ENCODE results near the gene TSHZ3. TPM values are rescaled to one million over a fixed set of nuclear protein-coding genes. Genes with fewer than 3 reads are reported as not detected.

Gene TSHZ3
- total RNA-seq, 1 experiment from 2014 or later = 3.2 TPM

- Histone ChIP-seq H3K18ac (ENCODE audit: insufficient read length, low read depth, low read length) (no peak overlapping the region), H4K8ac (replicated peaks; ENCODE audit: insufficient read length, low read depth, low read length) (no peak overlapping the region), H3K23ac (ENCODE audit: insufficient read length, low read depth, low read length) (no peak overlapping the region), H2BK15ac (ENCODE audit: low read depth, low read length) (no peak overlapping the region), H3K23me2 (ENCODE audit: insufficient read length, low read depth, low read length, poor library complexity, severe bottlenecking) (no peaks in the 10 kb centered on the region), H4K20me1 (ENCODE audit: control insufficient read depth, insufficient read depth, insufficient read length) (no peaks in the 10 kb centered on the region), H3T11ph (ENCODE audit: low read length) (no peak overlapping the region), H4K5ac (ENCODE audit: insufficient read length, low read depth, low read length) (no peak overlapping the region), H3K56ac (ENCODE audit: insufficient read length, low read depth, low read length) (no peak overlapping the region), H2BK5ac (ENCODE audit: insufficient read length, low read length) (no peak overlapping the region), H3K4me2 (ENCODE audit: insufficient read depth, insufficient read length, low read length) (no peak overlapping the region), H3K27me3 (ENCODE audit: insufficient read depth, low read length) (no peaks in the 10 kb centered on the region), H3K4ac (ENCODE audit: low read depth, low read length) (no peak overlapping the region), H3K9ac (ENCODE audit: extremely low read depth, insufficient read length, low read length) (no peak overlapping the region), H2AK5ac (ENCODE audit: insufficient read length, low read length) (no peak overlapping the region), H4K91ac (ENCODE audit: insufficient read length, low read depth, low read length) (no peak overlapping the region), H2AFZ (ENCODE audit: low read length) (no peak overlapping the region), H3K79me1 (ENCODE audit: insufficient read depth, low read depth, low read length, poor library complexity, severe bottlenecking) (no peaks in the 10 kb centered on the region), H3K4me1 (ENCODE audit: insufficient read depth, low read length) (peaks cover 2% of the 10 kb centered on the region; the same call in 1 of the 2 replicates), H3K9me3 (ENCODE audit: control insufficient read depth, low read depth, low read length) (no peaks in the 10 kb centered on the region), H2BK20ac (ENCODE audit: low read depth, low read length, poor library complexity, severe bottlenecking) (no peak overlapping the region), H3K27ac (ENCODE audit: insufficient read length, low read depth, low read length) (no peak overlapping the region), H2BK12ac (ENCODE audit: insufficient read length, low read depth, low read length) (no peak overlapping the region), H3K14ac (ENCODE audit: insufficient read depth, low read length) (no peak overlapping the region), H2BK120ac (ENCODE audit: low read depth, low read length, poor library complexity, severe bottlenecking) (no peak overlapping the region), H3K79me2 (ENCODE audit: insufficient read depth, low read length) (no peaks in the 10 kb centered on the region)
- Mint-ChIP-seq H3K27me3 (ENCODE audit: low read depth) (no peaks in the 10 kb centered on the region; the same call in 1 of the 2 replicates), H3K9me3 (no peaks in the 10 kb centered on the region; a peak in 1 of 5 replicates), H3K4me3 (no peak overlapping the region), H3K27ac (no peak overlapping the region), H3K36me3 (ENCODE audit: insufficient read depth in 1 of 3, low read depth in 3 of 3) (no peaks in the 10 kb centered on the region), H3K4me1 (peaks cover 25 to 36% of the 10 kb centered on the region in 2 experiments)
- DNase-seq = no peak
- no CpG with 5 or more reads among the region's 11 CpGs for WGBS (ENCODE audit: extremely low coverage, insufficient read length, low lambda C conversion rate)
- TF ChIP-seq CTCF (conservative IDR thresholded peaks at IDR 0.05) = no peak
Observed at GRCh38 chr19:31255831-31256592, 93.2 kb downstream of the TSHZ3 start.
